A172 (cell line): Measurements from ENCODE around the gene SPSB1. TPM values are rescaled to one million over a fixed set of nuclear protein-coding genes. Genes with fewer than 3 reads are reported as not detected.

Experiments
- DNase-seq: peaks from one replicate; pipeline ENCODE4 v3.0.0-alpha.2; 2015; ENCODE audit warnings: low spot score
- total RNA-seq: library from RNA; depleted of rRNA; stranded (reverse); fragments of >200 nt; shearing (Covaris generic); gene quantifications from 2 replicates; pipeline ENCODE4 v1.2.3, GENCODE V29; 2014; rRNA removed

Gene SPSB1
- total RNA-seq, 1 experiment from 2014 or later: 8.7 TPM

DNA sequence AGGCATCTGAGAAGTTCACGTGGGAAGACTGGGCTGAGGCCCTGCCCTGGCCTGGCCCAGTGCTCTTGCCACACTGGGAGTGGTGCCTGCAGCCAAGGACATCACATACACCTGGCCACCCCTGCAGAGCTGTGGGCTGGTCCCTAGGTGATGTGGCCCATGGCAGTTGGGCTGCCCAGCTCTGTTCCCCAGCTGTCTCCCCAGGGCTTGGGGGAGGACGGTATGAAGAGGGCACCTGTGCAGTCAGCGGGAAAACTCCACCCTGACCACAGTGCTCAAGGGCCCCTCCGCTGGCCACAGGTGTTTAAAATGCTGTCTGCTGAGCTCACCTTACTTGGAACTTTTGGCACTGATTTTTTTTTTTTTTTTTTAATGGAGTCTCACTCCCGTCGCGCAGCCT lies 126.2 kb downstream of the SPSB1 start:
- no peak for DNase-seq

Other genes with a start within 250 kb of the SPSB1 start
- gene SLC2A5, start 223.3 kb upstream of the SPSB1 start, total RNA-seq: not detected in 2 replicates
- 2.3 and 4.2 TPM in 2 replicates for gene GPR157, start 163.8 kb upstream of the SPSB1 start, total RNA-seq
- 8.6 and 10.2 TPM in 2 replicates for gene H6PD, start 58.1 kb upstream of the SPSB1 start, total RNA-seq
- gene SLC25A33, start 246.6 kb downstream of the SPSB1 start, total RNA-seq: 8.2 and 12.4 TPM in 2 replicates